ENCODE data around the gene USP21.
A peak's percentile ranks its signal among the peaks of the same experiment; 100 is the strongest.
"Not testable (repeated sequence)": the region's sequence is repeated elsewhere in the genome, so short reads cannot be mapped to it uniquely, and the experiment has no call there.

Gene USP21

GRCh38 chr1:161159087-161159912, at the start of gene USP21:
USP21 (plus strand) TSS chr1:161159500; CDS start chr1:161160641, 1,141 bp downstream.
- peak; percentile 88 for DNase-seq

GRCh38 chr1:161111117-161111516, 48.2 kb upstream of the USP21 start:
- DNase-seq = no peak

- no peak for DNase-seq
Observed at GRCh38 chr1:161111527-161111926, 47.8 kb upstream of the USP21 start.

GRCh38 chr1:161113915-161114314, 45.4 kb upstream of the USP21 start:
- DNase-seq = no peak

- no peak for DNase-seq
Observed at GRCh38 chr1:161114556-161114955, 44.7 kb upstream of the USP21 start.

GRCh38 chr1:161115132-161115711, 44.1 kb upstream of the USP21 start:
- peak; percentile 28 for DNase-seq

GRCh38 chr1:161115961-161116360, 43.3 kb upstream of the USP21 start:
- not testable (repeated sequence) for DNase-seq

GRCh38 chr1:161117759-161118581, 41.3 kb upstream of the USP21 start, which contains the start of the genes NIT1 and PFDN2:
NIT1 (plus strand) TSS chr1:161118105; CDS start chr1:161118177, 72 bp downstream.
PFDN2 (minus strand) TSS chr1:161118037; CDS start chr1:161118026, 11 bp downstream.
- DNase-seq = peak; percentile 77

- DNase-seq = no peak
Observed at GRCh38 chr1:161119092-161119903, 40.0 kb upstream of the USP21 start.

GRCh38 chr1:161121042-161121650, 38.2 kb upstream of the USP21 start:
- DNase-seq = no peak

GRCh38 chr1:161121834-161122233, 37.5 kb upstream of the USP21 start:
- no peak for DNase-seq

GRCh38 chr1:161122967-161123366, 36.3 kb upstream of the USP21 start:
- no peak for DNase-seq

GRCh38 chr1:161127649-161128048, 31.7 kb upstream of the USP21 start:
- no peak for DNase-seq

- no peak for DNase-seq
Observed at GRCh38 chr1:161128591-161129420, 30.5 kb upstream of the USP21 start.

GRCh38 chr1:161130266-161130665, 29.0 kb upstream of the USP21 start:
- no peak for DNase-seq

GRCh38 chr1:161131523-161132409, 27.5 kb upstream of the USP21 start:
- no peak for DNase-seq

- DNase-seq = peak; percentile 78
Observed at GRCh38 chr1:161132410-161133219, 26.7 kb upstream of the USP21 start, which contains the start of gene DEDD. DEDD (minus strand) TSS chr1:161132667; CDS start chr1:161124462, 8,205 bp downstream.

- DNase-seq = no peak
Observed at GRCh38 chr1:161133220-161133740, 26.0 kb upstream of the USP21 start.

- no peak for DNase-seq
Observed at GRCh38 chr1:161137881-161138280, 21.4 kb upstream of the USP21 start.

All from NK-92 treated with Interleukin-12 subunit alpha and Interleukin-12 subunit beta, amount 100 ng/mL, for 24 hours (cell line).